RKO (cell line): ENCODE data around the gene HOXA4.

Source experiments
- DNase-seq: peaks from one replicate; pipeline ENCODE4 v3.0.0-alpha.2; 2016; ENCODE audit warnings: low spot score

Gene HOXA4

DNA sequence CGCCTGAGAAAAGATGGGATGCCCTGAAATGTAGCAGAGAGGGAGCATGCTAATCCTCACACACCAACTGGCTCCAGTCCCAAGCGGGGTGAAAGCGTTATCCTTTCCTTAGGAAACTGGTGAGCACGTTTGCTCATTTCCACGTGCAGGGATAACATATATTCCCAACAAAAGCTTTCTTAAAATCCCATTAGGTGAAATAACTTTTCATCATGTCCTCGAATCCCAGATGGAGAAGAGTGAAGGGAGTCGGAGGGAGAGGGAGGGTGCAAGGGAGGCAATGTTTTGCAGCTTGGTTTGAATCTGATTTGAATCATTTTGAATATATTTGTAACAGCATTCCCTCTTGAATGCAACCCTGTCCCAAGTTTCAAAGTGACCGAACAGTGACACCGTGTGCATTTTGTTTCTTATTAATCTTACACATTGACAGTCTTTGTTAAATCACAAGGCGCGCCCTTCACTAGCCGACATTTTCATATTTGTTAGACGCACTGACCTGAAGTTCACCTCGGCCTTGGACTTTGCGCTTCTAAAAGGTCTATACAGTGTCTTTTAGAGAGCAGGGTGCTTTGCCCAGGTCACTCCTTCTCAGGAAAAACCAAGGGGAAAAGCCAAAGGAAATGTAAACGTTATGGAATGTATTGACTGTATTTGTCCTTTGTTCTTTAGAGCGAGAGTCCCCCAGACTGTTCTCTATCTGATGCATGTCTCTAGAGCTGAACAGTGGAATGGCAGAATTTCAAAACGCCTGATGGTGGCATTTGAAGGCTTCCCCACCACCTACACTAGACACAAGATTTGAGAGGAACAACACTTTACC is 3.1 kb upstream of the HOXA4 start:
- DNase-seq: no peak

DNA sequence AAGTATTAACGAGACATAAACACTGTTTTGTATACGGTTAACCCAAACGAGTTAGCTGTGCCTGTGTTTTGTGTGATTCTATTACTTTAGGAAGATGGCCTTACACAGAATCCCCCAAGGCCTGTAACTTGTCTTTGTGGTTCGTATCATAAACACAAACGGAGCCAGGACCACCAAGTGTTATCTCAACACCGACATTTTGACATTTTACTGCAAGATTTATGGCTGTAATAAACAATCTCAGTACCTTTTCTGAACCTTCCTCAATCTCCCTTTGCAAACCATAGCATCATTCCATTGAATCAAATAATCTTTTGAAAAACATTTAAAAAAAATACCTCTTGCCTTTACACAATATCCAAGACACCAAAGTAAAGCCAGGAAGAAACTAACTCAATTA is 2.4 kb upstream of the HOXA4 start:
- DNase-seq: no peak

DNA sequence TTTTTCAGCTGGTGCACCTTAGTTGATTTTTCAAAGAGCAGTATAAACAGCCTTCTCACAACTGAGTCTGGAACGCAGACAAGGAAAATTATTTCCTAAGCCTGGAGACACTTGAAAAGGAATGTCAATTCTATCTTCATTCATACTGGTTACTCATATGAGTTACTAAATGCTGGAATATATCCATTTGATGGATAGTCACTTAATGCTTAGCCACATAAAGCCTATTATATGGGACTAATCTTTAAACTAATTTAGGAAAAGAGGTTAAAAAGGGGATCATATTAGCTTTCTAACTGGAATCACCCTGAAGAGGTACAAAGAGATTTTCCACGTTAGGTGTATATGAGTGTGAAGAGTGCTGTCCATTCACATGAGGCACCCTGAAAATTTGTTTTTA is 1.7 kb upstream of the HOXA4 start:
- DNase-seq: no peak

DNA sequence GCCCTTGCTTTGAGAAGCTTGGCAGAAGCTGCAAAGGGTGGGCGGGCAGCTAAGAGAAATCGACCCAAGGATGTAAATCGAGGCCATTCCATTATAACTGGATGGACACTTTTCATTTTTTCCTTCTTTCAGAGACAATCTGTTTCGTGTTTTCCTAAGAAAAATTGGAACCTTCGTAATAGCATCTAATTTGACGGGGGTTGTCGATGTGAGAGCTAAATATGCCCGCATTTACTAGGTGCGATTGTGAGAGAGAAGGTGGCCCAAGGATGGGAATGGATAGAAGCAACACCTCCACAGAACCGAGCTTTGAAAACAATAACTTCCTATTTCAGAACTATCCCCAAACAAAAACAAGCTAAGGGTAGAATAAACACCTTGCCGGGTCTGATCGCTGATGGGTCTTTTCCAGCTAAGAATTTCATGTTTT is 848 bp upstream of the HOXA4 start:
- no peak for DNase-seq

DNA sequence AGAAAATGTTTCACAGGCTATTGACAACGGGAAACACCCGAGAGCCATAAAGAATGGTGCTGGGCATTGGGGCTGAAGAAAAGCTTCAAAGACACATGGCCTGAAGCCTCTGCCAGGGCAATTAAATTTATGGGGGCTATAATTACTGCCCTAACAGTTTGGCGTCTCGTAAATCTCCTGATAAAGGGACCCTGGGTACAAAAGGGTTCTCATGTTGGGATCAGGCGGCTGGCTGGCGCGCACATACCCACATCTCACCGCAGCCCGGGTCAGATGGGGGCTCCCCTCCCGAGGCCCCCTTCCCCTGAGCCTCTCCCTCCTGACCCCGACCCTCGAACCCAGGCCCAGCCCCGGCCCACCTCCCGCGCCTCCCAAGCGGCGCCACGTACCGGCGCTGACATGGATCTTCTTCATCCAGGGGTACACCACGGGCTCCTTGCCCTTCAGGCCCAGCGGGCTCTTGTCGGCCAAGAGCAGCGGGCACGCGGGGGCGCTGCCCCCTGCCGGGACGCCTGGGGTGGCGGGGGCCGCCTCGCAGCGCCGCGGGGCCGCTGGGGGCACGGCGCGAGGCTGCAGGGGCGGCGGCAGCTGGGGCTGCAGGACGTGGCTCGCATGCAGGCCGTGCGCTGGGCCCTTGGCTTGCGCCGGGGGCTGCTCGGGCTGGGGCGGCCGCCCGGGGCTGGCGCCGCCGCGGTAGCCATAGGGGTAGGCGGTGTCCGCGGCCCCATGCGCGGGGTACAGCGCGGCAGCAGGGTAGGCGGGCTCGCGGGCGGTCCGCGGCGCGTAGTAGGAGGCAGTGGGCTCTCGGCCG is 623 bp downstream of the HOXA4 start:
- DNase-seq: peak; percentile 59

DNA sequence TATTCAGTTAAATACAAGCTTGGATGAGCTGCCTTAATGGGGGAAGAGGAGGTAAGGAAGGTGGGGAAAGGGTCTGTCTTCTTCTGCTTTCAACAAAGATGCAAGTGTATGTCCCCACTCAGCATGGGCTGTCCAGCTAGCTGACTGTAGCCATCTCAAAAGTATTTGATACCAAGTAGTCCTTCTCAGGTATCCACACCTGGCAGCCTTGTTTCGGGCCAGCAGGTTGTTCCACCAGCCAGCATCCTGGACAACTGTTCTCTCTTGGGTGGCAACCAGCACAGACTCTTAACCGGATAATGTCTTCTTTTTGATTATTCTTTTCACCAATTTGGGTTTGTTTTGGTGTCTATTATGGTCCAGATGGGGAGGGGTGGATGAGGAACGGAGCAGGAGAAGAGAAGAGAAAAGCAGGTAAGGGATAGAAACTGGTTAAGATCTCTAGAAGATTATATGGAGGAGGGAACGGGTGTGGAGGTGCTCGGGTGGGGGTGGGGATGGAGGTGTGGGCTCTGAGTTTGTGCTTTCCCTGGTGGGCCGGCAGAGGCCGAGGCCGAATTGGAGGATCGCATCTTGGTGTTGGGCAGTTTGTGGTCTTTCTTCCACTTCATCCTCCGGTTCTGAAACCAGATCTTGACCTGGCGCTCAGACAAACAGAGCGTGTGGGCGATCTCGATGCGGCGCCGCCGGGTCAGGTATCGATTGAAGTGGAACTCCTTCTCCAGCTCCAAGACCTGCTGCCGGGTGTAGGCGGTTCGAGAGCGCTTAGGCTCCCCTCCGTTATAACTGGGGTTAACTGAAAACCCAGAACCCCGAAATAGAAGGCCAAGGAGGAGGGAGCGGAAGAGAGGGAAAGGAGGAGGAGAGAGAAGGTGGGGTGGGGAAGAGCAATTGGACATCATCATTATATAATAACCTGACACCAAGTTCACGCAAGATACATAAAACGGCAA is 1.5 kb downstream of the HOXA4 start:
- DNase-seq: no peak

DNA sequence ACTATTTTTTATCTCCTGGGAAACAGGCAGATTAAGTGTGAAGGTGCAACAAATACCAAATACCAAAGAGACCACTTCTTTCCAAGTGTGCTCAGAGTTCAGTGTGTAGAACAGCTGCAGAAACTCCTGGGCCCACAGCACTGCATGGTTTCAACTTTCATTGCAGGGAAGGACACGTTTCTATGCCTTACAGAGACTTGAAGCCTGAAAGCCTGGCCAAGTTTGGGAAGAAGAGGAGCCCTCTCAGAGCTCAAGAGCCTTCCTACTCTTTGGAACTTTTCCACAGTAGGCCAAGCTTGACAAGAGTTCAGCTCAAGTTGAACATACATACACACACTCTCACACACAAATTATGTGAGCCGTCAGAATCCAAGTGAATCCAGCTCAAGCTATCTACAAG is 2.5 kb downstream of the HOXA4 start:
- no peak for DNase-seq

DNA sequence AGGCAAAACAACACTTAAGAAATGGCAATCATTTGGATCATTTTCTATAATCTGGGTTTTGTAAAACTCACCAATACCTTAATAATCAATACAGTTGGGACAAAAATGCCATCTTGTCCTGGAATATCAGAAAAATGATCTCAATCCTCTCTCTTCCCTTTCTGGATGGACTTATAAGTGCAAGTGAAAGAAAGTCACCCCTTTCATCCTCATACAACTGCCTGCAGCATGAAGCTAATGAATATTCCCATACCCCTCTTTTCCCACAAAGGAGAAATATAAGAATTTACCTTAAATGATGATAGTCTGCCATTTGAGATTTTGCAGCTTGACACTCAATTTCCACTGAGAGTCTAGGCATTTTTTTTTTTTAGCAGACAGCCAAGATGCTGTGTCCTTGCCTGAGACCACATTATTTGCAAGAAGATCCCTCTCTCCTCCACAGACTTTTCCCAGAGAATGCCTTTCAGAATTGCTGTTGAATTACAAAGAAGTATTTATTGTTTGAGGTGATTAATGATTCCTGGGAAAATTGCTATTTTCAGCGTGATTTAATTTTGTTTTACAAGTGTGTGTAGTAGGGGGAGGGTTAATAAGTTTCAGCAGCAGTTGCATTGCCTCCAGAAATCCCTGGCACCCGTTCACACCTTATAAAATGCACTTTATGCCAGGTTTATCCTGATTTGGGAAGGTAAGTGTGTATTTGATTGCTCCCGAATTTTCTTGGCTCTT is 3.8 kb downstream of the HOXA4 start:
- DNase-seq: no peak

DNA sequence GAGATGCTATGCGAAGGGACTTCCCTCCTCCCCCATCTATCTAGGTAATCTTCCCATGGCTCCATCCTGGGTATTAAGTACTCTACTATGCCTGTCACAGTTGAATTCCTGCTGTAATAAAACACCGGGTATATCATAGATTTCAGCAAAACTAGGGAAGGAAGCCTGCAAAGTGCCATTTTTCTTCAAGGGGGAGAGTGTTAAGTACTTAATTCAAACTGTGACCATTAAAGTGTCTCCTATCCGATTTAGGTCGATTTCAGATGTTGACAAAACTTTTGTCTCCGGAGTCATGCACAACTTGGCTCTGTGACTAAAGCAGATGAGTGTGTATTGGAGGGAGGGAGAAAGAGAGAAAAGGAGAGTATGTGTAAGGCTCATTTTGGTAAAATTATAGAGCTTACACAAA is 4.6 kb downstream of the HOXA4 start:
- no peak for DNase-seq

DNA sequence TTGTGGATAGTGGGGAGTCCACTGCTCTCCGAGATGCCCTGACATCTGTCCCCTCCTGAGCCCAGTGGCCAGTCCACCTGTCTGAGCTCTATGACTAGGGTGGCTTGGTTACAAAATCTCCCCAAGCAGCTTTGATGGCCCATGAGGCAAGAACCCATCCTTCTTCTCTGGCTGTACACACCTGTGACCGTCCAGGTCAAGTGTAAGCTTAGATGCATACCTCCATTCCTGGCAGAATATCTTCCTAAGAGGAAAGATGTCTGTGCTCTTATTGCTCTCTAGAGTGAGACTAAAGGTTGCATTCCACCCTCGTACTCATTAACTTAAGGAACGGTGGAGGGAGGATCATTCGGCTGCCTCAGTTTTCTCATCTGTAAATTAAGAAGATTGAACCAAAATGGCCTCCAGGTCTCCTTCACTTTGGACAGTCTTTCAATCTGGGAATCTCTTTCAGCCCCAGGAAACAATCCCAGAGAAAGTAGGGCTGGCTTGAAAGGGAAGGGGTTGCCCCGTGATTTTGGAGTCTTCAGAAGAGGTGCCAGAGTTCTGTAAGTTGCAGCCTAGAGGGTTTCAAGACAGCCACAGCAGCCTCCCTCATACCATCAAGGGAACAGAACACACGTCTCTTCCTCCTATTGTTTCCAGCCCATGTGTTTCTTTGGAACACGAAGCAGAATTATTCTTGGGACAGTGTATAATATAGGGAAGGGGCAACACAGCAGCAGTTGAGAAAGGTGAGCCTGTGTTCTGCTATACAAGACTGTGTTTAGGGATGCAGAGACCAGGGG is 5.5 kb downstream of the HOXA4 start:
- no peak for DNase-seq

DNA sequence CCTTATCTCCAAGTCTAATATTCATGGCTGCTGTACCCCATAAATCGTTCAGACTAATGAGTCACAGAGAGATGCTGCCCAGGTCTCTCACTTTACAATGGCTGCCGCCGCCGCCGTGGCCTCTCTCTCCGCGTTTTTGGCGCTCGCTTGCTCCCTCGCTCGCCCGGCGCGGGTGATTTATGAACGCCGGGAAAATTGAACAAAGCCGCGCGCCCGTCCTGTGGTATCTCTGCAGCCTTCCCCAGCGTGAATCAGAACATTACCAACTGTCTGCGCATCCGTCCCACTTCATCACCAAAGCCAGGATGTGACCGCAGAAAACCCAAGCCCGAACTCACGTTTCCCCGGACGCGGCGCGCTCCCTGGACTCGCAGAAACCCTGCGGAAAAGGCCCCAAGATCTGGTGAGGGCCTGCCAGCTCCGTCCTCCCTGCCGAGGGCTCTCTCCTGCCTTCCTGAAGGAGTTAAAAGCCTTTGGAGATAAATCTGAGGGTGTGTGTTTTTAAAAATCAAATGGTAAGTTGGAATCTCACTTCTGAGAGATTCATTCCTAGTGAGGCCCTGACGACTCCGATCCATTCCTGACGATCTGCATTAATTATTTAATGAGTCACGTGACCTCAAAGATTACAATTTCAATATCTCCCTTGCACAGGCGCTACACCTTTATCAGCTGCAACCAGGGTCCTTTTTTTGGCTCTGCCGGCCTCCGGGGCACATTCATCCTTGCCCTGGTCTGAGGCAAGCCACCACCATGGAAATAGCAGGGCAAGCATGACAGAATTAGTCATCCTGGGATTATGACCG is 6.3 kb downstream of the HOXA4 start:
- no peak for DNase-seq

DNA sequence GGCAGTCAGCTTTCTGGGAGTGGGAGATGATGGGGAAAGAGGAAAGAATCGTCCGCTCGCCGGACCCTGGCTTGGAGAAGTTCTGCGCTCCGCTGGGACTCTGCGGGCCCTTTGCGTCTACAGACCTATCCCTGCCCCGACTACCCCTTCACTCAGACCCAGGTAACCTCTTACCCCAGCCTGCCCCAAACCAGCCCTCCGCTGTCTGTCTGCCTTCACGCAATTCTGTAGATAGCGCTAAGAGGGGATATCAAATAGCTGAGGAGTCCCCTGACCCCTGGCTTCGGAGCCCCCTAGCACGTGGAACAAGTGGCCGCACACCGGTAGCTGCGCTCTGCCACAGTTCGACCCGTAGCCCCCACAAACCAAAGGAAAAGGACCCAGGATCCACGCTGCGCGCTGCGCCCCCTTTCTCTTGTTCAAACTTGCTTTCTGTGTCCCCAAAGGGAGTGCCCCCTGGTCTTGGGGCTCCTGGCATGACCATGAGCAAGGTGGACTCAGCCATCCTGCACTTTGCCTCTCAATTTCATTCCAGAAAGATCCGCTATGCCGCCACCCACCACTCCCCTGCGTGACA is 7.0 kb downstream of the HOXA4 start:
- no peak for DNase-seq

DNA sequence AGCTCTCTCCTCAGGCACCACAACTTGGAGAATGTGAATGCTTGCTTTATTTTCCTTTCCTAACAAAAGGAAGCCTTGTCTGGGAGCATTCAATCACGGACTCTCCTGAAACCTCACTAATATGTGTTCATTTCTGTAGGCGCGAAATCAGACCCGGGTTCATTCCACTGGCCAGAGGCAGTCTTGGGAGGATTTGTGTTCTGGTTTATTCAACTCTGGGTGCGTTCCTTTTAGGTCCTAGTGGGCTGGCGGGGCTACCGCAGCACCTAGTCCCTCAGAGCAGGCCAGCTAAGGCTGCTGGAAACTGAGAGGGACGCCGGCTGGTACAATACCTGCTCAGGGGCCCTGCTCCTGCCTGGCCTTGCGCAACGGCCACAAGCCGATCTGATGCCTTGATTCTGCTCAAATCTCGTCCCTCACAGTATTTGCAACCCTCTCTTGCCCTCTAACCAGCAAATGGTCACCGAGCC is 7.5 kb downstream of the HOXA4 start:
- DNase-seq: no peak

DNA sequence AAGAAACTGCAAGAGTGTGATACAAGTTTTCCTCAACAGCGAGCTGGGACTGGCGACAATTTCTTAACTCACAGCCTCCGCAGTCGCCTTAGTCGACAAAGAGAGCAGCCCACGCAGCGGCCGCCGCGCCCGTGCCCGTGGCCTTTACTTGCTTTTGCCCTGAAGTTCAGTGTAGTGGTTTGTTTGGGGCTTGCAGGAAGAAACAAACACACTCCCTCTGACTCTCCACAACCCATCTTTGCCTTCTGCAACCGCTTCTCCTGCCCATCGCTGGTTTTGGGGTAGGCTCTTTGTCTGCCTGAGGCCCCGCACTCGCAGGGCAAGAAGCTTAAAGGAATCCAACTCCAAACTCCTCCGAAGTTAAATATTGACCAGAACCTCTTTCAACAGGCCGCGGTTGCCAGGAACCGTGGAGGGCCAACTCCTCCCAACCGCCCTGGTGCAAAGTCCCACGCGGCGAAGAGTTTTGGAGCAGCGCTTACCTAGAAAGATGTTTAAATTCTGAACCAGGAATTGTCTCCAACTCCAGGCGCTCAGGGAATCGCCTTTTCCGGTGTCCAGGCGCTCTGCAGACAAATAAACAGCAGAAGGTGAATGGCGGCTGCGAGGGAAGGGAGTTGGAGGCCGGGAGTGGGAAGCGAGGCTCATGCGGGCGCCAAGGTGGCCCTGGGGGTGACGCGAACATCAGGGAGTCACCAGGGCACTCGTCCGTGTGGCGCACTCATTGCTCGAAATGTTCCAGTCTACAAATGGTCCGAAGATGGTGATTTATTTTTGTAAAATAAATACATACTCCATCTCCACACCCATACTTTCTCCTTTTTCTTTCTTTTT is 8.3 kb downstream of the HOXA4 start:
- DNase-seq: no peak

DNA sequence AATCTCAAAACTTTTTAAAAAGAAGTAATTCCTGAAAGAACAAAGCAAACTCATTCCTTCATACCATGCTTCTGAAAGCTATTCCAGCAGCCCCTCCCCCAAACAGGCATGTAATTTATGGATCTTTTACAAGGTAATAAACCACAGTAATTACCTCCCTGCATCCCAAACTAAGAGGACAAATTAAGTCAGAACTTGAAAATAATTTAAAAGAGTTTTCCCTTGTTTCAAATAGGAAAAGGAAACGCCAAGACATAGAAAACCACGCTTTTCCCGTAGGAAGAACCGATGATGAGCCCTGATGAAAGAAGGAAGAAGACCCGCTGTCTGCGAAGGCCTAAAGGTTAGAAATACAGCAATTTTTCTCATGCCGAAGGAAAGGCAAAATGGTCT is 8.9 kb downstream of the HOXA4 start:
- no peak for DNase-seq

DNA sequence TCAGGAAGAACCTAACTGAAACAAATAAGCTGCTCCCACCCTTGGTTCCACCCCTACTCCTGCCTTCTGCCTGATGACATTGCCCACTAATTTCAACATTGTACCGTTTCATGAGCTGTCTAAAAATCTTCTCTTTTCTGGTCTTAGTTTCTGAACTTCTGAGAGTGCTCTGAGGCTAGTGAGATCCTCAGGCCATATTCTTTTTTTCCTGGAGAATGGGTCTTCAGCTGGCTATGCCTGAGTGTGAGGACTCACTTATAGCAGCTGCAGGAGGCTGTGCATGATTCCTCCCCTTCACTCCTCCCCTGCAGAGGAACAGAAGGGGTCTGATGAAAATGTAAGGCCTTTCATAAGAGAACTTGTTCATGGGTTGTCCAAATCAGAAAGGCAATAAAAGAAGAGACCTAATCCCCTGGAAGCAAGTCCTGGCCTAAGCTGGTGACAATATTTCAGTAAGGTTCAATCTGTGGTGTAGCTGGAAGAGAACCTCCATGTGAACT is 11.1 kb downstream of the HOXA4 start:
- DNase-seq: no peak

DNA sequence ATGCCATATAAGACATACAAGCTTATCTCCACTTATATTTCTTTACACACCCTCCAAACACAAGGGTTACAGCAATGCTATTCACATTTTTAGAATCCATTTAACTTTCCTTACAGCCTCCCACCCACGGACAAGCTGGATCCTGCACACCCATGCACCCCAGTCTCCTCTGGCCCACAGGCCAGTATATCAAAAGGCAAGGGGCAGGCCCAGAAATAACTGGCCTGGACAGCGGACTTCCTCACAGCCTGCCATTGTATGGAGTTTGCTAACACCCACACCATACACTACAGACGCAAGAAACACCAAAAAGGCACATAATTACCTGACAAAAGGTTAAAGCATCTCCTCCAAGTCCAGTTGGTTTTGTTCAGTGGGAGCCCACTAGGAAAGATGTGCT is 12.0 kb downstream of the HOXA4 start:
- DNase-seq: no peak

DNA sequence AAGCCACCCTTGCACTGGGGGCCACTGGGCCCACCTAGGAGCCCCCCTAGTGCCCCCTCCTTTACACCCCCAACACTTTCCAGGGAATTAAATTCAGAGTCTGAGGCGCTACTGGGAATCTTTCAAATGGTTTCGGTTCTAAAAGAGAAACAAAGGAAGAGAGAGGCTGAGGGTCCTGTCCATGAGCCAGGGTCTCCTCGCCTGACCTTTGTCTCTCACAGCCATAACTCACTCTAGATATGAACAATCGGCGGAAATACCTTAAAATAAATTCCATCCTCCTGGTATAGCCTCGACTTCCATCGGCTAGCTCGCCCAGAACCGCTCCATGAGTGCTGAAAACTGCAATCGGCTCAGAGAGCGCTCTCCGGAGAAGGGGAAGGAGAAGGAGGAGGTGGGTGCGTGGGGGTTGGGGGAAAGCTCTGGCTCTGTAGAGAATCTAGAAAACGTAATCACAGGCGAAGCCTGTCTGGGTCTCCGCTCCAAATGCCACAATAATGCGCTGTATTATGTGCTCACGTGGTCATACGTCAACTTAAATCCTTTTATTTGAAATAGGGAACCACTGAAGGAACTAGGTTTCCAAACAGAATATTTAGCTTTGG is 12.6 kb downstream of the HOXA4 start:
- DNase-seq: no peak
